A673 (cell line): ENCODE data around the gene SLC2A4RG.

Source experiments
- EZH2 ChIP-seq: fragments of 200-600 bp; sonication (generic); IDR thresholded peaks from 2 replicates; pipeline ENCODE4 v1.6.1; 2017; ENCODE audit warnings: borderline replicate concordance, low read depth, mild to moderate bottlenecking, mixed read lengths, antibody characterized with exemption, low read length; ENCODE audit not compliant: poor library complexity, severe bottlenecking
- TF ChIP-seq, protein P1 (sequence below): fragments of 300-800, 200-600 bp; sonication (generic); conservative IDR thresholded peaks from 2 replicates; pipeline ENCODE4 v1.5.1; 2017; ENCODE audit warnings: low read depth, mild to moderate bottlenecking, antibody characterized with exemption, low read length, moderate library complexity, mixed read lengths

DNA sequence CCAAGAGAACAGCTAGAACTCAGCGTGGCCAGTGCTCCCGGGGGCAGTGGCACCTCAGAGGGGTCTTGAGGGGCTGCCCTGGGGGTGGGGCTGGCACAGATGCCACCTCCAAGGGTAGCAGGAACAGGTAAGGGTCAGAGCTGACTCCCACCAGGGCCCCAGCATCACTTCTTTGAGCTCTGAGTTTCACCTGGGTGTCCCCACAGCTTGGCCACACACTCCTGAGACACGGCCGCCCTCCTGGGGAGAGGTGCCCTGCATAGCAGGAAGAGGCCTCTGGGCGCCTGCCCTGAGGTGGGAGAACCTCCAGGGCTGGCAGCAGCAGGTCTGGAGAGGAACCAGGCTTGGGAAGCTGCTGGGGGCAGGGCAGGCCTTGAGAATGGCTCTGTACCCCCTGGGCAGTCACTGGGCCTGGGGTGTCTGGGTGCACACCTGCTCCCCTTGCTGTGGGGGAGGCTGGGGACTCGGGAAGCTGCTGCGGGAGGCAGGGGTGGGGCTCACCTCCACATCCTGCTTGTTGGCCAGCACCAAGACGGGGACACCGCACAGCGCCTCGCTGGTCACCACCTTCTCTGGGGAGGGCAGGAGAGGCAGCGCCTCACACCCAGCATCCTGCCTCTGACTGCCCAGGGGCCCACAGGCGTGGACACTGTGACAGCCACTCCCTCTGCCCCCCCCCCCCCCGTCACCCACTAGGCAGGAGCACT lies 38.1 kb upstream of the SLC2A4RG start:
- TF ChIP-seq, protein P1, sequence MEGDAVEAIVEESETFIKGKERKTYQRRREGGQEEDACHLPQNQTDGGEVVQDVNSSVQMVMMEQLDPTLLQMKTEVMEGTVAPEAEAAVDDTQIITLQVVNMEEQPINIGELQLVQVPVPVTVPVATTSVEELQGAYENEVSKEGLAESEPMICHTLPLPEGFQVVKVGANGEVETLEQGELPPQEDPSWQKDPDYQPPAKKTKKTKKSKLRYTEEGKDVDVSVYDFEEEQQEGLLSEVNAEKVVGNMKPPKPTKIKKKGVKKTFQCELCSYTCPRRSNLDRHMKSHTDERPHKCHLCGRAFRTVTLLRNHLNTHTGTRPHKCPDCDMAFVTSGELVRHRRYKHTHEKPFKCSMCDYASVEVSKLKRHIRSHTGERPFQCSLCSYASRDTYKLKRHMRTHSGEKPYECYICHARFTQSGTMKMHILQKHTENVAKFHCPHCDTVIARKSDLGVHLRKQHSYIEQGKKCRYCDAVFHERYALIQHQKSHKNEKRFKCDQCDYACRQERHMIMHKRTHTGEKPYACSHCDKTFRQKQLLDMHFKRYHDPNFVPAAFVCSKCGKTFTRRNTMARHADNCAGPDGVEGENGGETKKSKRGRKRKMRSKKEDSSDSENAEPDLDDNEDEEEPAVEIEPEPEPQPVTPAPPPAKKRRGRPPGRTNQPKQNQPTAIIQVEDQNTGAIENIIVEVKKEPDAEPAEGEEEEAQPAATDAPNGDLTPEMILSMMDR = no peak
- TF ChIP-seq EZH2 = no peak
